Eye (tissue), 1 donor: ENCODE measurements around the gene IGFL3.
"Not testable (repeated sequence)": the region's sequence is repeated elsewhere in the genome, so short reads cannot be mapped to it uniquely, and the experiment has no call there.

Experiments
- DNase-seq: peaks from one replicate; pipeline ENCODE4 v3.0.0-alpha.2; 2015

Gene IGFL3

GRCh38 chr19:46118136-46118535 is 6.4 kb downstream of the IGFL3 start:
- DNase-seq = no peak

DNA sequence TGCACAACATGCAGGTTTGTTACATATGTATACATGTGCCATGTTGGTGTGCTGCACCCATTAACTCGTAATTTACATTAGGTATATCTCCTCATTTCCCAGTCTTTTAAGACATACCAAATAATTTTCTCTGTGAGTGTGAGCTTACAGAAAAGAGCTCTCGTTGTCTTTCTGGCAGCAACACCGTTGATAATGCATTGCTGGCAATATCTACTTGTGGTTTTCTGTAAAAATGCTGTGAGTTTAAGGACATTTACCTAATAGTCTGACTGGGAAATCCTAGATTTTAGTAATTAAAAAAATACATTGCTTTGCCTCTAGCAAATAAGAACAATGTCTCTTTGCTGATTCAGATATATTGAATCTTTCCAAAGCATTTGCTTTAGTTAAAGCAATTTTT is 8.4 kb downstream of the IGFL3 start:
- no peak for DNase-seq

DNA sequence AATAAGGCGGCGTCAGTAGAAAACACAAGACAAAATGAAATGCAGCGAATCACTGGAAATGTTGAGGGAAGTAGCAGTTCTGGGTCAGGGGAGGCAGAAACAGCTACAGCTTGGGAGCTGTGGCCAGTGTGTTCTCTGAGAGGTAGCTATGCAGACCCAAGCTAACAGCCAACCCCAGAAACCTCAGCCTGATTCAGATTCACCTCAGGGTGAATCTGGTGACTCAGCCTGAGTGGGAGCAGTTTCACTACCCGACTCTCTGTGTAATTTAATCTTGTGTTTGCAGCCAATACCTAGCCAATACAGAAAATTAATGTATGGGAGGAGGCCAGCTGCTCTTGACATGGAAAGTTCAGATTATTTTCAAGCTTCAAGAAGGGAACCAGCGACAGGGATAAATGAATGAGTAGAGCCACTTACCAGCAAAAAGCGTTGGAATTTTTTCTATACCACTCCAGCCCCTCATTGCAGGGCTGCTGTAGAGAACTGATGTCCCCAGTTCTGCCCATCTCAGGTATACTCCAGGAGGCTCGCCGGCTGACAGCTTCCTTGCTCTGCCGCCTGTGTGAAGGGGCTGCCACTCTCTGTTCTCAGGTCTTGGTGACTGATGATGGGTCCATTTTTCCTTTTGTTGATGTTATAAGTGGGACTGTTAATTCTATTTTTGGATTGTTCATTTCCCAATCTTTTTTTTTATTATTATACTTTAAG is 8.9 kb downstream of the IGFL3 start:
- no peak for DNase-seq

GRCh38 chr19:46113726-46114125 is 10.8 kb downstream of the IGFL3 start:
- no peak for DNase-seq

DNA sequence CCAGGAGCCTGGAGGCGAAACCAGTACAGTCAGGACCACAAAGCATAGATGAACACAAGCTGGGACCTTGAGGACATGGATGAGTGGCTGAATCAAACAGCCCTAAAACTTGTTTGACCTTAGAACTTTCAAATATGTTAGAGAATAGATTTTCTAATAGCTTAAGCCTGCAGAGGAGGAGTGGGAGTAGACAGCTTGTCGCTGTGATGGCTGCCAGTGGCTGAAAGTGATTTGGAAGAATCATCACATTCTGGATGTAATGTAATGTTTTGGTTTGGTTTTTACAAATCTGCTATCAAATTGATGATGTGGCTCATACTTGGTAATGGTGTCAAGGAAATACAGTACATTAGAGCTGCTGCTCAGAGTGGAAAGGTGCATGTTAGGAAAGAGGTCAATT is 12.0 kb downstream of the IGFL3 start:
- no peak for DNase-seq

DNA sequence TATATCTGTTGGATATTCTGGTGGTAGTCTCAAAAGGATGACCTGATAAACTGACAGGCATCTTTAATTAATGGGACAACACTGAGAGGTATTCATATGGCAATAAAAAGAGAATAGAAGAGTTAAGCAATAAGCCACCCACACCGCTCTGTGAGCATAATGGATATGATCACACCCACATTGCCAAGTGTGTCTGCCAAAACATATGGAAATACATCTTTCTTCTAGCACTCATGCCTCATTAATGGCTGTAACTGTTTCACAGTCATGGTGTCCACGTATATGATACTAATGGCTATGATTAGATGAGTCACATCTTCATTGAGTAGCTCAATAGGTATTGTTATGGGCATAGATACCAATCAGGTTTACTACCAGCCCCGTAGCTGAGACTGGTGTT is 13.1 kb downstream of the IGFL3 start:
- DNase-seq = no peak

- DNase-seq = no peak
Measured at GRCh38 chr19:46109876-46110275, 14.6 kb downstream of the IGFL3 start.

DNA sequence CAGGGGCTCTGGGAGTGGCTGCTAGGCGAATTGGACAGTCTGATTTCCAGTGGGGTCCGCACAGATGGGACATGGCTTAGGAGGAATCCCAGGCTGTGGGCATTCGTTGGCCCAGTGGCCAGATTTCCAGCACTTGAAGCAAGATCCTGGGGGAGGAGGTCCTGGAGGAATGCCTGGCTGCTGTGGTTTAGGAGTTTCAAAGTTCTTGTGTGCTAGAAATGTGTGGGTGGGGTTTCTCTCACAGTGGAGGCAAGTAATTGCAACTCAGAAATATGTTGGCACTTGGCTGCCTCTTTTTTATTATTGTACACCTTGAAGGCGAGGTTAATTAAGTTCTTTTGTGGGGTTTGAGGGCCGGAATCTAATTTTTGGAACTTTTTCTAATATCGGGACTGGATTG is 17.1 kb downstream of the IGFL3 start:
- DNase-seq = no peak

- not testable (repeated sequence) for DNase-seq
Measured at GRCh38 chr19:46102333-46102732, 22.2 kb downstream of the IGFL3 start.

DNA sequence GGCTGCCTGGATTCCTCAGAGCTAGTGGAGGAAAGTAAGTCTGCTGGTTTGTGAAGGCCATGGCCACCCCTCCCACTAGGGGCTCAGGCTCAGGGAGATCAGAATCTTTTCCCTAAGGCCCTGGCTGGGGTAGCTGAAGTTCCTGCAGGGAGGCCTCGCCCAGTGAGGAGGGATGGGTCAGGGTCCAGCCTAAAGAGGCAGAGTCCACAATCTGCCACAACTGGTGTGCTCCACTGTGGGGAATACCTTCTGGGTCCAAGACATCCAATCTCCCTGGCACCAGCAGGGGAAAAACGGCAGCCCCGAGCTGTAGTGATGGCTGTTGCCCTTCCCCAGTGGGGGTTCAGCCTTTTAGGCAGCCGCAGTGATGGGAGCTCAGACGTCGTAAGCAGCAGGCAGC is 23.2 kb downstream of the IGFL3 start:
- no peak for DNase-seq

GRCh38 chr19:46100344-46100743 is 24.1 kb downstream of the IGFL3 start:
- no peak for DNase-seq

DNA sequence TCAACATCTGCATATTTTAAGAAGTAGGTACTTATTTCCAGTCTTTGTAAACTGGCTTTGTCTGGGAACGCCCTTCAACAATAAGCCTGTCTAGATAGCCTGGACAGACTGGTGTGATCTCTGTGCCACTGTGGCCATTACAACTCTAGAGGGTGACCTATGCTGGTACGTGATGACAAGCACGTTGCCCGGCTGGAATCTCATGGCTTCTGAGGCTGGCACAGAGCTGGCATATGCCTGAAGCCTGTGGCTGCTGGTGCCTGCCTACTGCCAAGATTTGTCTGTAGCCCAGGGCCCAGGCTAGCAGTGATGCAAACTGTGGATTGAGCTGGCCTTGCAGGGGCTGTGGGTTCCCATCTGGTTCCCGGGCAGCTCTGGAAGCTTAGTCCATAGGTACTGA is 34.0 kb downstream of the IGFL3 start:
- no peak for DNase-seq

- DNase-seq = no peak
Measured at GRCh38 chr19:46089432-46089831, 35.1 kb downstream of the IGFL3 start.

DNA sequence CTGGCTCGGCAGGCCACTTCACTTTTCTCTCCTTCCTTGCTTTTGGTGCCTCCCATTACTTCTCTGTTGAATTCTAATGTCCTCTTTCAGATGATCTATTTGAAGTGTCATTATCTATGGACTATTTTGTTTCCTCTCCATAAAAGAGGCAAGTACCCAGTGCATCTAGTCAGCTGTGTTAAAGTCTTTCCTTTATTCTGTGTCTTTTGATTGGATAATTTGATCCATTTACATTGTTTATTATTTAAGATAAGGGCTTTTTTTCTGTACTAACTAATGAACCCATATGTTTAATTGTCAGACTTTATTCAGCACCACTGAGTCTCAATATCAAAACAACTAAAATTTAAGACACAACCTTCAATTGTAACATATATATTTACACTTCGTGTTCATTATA is 36.4 kb downstream of the IGFL3 start:
- no peak for DNase-seq

GRCh38 chr19:46085888-46086287 is 38.6 kb downstream of the IGFL3 start:
- no peak for DNase-seq

GRCh38 chr19:46082728-46083050 is 41.8 kb downstream of the IGFL3 start:
- no peak for DNase-seq

- DNase-seq = peak; percentile 38
Measured at GRCh38 chr19:46081928-46082727, 42.4 kb downstream of the IGFL3 start.

DNA sequence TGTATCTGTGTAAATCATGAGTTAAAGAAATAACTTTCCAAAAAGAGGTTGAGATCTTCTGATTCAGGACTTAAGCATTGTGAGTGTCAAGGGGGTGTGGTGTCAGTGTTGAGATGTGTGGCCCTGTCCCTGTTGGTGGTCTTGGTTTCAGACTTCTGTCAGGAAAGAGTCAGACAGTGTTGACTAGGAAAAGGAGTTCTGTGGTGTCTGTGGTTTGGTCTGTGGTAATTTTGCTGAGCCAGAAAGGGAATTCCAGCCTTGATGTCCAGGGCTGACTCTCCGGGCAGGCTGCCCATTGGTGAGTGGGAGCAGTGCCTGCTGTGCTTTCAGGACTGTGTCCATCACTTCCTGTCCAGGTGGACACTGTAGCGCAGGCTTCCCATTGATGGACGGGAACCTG is 43.9 kb downstream of the IGFL3 start:
- no peak for DNase-seq

- DNase-seq = no peak
Measured at GRCh38 chr19:46079576-46079975, 44.9 kb downstream of the IGFL3 start.

DNA sequence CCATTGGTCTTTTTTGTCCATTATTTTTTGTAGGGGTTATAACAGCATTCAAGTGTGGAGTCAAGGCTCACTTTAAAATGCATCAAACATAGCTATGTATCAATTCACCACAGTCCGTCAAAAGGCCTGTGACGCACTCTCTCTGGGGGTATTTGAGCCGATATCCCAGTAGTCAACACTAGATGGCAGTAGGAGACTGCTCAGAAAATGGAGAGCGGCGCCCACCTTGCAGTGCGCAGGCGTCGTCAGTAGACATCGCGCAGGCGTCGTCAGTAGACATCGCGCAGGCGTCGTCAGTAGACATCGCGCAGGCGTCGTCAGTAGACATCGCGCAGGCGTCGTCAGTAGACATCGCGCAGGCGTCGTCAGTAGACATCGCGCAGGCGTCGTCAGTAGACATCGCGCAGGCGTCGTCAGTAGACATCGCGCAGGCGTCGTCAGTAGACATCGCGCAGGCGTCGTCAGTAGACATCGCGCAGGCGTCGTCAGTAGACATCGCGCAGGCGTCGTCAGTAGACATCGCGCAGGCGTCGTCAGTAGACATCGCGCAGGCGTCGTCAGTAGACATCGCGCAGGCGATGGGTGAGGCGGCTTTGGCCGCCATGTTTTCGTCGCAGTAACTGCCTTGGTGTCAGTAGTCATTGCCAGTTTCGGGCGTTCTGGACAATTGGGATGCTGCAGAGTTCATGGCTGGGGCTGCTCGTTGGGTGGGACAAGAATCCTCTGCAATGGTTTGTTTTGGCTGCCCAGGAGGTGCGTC is 45.7 kb downstream of the IGFL3 start:
- DNase-seq = peak; percentile 87

GRCh38 chr19:46077815-46078167 is 46.7 kb downstream of the IGFL3 start:
- no peak for DNase-seq

DNA sequence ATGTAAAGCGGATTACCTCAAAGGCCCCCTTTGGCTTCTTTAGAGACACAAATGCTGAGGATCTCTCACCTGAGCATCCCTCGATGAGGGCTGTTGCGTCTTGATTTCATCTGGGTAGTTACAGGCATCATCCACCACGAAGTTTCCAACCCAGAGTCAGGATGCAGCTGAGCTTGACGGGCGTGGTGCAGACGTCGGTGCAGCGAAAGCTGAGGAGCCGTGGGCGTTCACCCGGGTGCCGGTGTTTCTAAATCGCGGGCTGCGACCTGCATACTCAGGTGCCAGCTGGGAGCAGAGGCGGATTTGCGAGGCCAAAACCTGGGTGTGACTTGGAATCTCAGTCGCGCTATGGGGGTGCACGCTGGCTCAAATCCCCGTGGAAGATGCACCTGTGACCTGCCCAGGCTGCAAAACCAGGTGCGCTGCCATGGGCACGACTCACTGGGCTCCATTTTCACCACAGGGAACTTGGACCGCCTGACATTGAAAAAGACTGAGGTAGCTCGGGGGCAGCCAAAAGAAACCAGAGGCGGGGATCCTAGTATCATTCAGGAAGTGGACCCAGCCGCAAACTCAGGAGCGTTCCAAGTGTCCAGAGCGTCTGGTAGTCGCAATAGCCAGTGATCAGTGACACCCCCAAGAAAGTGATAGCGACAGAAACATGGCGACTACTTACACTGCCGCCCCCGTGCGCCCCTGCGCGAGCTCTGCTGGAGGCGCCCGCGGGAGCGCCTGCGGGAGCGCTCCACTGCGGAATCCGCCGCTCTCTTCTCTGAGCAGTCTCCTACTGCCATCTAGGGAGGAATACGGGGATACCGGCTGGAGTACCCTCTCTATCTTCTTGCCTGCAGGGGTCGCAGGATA is 47.3 kb downstream of the IGFL3 start:
- peak; percentile 92 for DNase-seq
